ENCODE data around the gene MTG1.
"Not testable (repeated sequence)": the region's sequence is repeated elsewhere in the genome, so short reads cannot be mapped to it uniquely, and the experiment has no call there.

Gene MTG1

DNA sequence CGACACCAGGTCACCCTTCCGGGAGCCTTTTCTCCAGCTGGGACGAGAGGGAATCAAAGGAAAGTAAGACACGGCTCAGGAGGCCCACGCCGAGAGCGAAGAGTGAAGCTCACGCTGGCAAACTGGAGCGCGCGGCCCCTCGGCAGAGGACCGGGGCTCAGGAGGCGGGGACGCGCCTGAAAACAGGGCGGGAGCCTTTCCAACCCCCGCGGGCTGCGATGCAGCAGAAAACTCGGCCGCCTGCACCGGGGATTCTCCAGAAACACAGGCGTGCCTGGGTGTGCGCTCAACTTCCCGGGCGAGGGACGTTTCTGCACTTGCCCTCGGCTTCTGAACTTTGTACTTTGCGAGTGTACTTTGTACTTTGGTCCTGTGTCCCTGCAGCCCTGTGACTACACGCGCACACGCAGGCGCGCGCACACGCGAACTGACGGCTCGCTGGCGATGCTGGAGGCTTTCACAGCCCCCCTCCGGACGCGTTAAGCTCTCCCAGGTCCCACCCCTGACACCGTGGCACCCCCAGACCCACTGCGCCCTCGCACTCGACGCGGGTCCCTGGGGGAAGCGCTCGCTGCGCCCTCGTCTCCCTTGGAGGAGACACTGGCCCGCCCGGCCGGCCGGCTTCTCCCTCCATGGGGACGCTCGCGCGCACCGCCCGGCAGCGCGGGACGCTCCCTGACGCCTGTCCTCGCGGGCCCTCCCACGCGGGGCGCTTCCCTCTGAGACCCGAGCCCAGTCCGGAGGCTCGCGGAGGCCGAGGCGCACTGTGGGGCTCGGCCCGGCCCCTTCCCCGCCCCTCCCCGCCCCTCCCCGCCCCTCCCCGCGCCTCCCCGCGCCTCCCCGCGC is 15.5 kb upstream of the MTG1 start:
- peak; percentile 61 to 66 for DNase-seq
- TF ChIP-seq POLR2A (IDR thresholded peaks at IDR 0.05; ENCODE audit: low read length), result no peak
- TF ChIP-seq GATA1 (IDR thresholded peaks at IDR 0.05; ENCODE audit: low read depth, low read length), result no peak

DNA sequence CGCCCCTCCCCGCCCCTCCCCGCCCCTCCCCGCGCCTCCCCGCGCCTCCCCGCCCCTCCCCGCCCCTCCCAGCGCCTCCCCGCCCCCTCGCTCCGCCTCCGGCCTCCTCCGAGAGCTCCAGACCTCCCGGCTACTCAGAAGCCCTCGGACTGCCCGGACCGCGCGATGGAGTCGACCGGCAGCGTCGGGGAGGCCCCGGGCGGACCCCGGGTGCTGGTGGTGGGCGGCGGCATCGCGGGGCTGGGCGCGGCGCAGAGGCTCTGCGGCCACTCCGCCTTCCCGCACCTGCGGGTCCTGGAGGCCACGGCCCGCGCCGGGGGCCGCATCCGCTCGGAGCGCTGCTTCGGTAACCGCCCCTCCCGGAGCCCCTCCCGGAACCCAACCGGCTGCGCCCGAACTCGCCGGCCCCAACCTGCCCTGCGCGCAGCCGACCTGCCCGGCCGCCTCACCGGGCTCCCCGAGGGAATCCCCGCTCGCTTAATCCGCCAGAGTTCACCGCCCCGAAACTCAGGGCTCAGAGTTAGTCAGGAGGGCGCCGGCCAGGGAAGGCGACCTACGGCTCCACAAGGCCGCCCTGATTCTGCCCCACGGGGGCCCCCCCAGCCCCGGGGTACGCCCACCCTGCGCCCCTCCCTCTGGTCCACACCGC is 14.7 kb upstream of the MTG1 start, which contains the start of gene PAOX:
Gene PAOX (plus strand): TSS at position 111 of the 649 bp plus-strand sequence. CDS start 55 bp downstream, at position 166.
- TF ChIP-seq GATA1 (IDR thresholded peaks at IDR 0.05; ENCODE audit: low read depth, low read length), result no peak
- no peak for TF ChIP-seq POLR2A (IDR thresholded peaks at IDR 0.05; ENCODE audit: low read length)
- DNase-seq, result peak; percentile 53 to 57

DNA sequence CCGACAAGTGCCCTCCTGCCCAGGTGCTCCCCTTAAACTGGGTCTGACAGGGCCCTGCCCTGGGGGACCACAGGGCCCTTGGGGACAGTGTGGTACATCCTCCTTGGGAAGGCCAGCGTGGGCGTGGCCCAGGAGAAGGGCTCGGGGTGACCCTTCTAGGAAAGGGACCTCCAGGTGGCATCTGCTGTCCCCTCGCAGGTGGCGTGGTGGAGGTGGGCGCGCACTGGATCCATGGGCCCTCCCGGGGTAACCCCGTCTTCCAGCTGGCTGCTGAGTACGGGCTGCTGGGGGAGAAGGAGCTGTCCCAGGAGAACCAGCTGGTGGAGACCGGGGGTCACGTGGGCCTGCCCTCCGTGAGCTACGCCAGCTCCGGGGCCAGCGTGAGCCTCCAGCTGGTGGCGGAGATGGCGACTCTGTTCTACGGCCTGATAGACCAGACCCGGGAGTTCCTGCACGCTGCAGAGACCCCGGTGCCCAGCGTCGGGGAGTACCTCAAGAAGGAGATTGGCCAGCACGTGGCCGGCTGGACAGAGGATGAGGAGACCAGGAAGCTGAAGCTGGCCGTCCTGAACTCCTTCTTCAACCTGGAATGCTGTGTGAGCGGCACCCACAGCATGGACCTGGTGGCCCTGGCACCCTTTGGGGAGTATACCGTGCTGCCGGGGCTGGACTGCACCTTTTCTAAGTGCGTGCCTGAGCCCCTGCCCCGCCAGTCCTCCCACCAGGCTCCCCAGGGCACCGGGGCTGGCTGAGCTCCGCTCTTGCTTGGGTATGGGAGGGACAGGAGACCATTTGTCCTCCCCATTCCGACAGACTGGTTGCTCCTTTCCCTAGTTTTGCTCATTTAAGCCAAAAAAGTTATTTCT is 13.9 kb upstream of the MTG1 start:
- DNase-seq, result no peak
- TF ChIP-seq GATA1 (IDR thresholded peaks at IDR 0.05; ENCODE audit: low read depth, low read length), result no peak
- TF ChIP-seq POLR2A (IDR thresholded peaks at IDR 0.05; ENCODE audit: low read length), result no peak

DNA sequence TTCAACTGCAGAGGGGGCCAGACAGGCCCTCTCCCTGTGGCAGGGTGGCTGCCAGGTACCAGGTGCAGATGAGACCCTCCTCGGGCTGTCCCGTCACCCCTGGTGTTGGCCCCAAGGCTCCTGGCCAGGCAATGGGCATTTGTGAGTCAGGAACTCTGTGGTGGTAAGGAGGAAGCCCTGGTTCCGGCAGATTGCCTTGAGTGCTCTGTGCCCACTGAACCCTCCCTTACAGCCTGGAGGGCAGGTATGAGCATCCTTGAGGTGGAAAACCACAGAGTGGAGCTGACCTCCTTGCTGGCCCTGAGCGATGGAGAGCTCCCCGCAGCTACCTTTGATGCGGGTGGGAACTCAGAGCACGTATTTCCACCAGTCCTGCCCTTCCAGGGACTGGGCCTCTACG is 12.9 kb upstream of the MTG1 start:
- DNase-seq, result no peak
- TF ChIP-seq GATA1 (IDR thresholded peaks at IDR 0.05; ENCODE audit: low read depth, low read length) (no peak), POLR2A (IDR thresholded peaks at IDR 0.05; ENCODE audit: low read length) (no peak)

DNA sequence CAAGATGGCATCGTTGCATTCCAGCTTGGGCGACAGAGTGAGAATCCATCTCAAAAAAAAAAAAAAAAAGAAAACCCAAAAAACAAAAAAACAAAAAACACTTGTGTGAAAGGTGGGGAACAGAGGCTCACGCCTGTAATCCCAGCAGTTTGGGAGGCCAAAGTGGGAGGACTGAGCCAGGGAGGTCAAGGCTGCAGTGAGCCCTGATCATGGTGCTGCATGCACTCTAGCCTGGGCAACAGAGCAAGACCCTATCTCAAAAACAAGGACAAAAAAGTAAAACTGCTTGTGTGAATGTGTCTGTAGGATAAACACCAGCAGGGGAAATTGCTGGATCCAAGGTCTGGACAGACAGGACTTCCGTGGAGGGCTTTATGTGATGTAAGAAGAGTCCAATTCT is 10.4 kb upstream of the MTG1 start:
- TF ChIP-seq POLR2A (IDR thresholded peaks at IDR 0.05; ENCODE audit: low read length), result no peak
- no peak for TF ChIP-seq GATA1 (IDR thresholded peaks at IDR 0.05; ENCODE audit: low read depth, low read length)
- no peak for DNase-seq

DNA sequence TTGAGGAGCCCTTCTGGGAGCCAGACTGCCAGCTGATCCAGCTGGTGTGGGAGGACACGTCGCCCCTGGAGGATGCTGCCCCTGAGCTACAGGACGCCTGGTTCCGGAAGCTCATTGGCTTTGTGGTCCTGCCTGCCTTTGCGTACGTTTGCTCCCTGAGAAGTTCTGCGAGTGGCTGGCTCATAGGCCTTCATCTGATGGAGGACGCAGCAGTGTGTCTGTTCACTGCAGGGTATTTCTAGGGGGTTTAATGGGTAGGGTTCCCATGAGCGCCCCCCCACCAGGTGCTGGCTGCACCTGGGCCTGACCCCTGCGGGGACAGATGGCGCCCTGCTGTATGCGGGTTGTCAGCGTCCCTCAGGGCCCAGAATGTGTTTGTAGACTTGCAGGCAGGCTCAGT is 9.9 kb upstream of the MTG1 start:
- TF ChIP-seq POLR2A (IDR thresholded peaks at IDR 0.05; ENCODE audit: low read length) (no peak), GATA1 (IDR thresholded peaks at IDR 0.05; ENCODE audit: low read depth, low read length) (no peak)
- no peak for DNase-seq

DNA sequence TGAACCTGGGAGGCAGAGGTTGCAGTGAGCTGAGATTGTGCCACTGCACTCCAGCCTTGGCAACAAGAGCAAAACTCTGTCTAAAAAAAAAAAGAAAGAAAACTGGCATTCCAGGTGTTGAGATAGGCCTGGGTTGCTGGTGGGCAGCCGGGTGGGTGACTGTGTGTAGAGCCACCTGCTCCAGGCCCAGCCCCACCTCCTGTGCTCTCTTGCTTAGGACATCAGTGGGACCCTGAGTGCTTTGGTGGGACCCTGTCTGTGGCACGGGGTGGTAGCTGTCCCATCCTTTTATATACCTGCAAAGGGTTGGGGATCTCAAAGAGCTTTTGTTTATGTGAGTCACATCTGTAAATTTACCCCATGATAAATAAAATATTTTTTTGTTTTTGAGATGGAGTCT is 8.7 kb upstream of the MTG1 start:
- no peak for DNase-seq
- TF ChIP-seq GATA1 (IDR thresholded peaks at IDR 0.05; ENCODE audit: low read depth, low read length) (no peak), POLR2A (IDR thresholded peaks at IDR 0.05; ENCODE audit: low read length) (no peak)

DNA sequence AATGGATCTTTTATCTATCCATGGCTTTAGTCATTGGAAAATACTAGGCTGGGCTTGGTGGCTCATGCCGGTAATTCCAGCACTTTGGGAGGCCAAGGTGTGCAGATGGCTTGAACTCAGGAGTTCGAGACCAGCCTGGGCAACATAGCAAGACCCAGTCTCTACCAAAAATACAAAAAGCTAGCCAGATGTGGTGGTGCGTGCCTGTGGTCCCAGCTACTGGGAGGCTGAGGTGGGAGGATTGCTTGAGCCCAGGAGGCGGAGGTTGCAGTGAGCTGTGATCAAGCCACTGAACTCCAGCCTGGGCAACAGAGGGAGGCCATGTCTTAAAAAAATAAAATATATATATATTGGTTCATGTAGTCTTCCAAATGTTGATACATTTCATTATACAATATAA is 7.0 kb upstream of the MTG1 start:
- DNase-seq, result not testable (repeated sequence)

DNA sequence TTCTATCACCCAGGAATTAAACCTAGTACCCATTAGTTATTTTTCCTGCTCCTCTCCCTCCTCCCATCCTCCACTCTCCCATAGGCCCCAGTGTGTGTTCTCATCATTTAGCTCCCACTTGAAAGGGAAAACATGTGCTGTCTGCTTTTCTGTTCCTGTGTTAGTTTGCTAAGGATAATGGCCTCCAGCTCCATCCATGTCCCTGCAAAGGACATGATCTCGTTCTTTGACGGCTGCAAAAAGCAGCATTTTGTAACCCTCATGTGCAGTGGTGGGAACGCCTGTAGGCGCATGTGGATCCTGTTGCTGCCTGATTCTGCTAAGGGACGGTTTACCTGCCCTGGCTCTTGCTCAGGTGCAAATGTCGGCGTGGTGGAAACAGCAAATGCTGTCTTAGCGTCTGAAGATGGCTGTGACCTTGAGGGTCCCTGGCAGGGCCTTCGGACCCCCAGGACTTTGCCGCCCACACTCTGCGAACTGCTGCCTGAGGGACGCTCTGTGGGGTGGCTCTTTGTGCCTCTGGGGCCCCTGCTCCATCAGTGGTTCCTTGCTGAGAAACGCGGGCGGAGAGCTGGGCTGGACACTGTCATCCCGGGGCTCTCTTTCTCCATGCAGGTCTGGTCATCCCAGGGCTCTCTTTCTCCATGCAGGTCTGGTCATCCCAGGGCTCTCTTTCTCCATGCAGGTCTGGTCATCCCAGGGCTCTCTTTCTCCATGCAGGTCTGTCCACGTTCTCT is 5.6 kb upstream of the MTG1 start:
- TF ChIP-seq GATA1 (IDR thresholded peaks at IDR 0.05; ENCODE audit: low read depth, low read length) (no peak), POLR2A (IDR thresholded peaks at IDR 0.05; ENCODE audit: low read length) (no peak)
- peak; percentile 31 to 39 for DNase-seq

DNA sequence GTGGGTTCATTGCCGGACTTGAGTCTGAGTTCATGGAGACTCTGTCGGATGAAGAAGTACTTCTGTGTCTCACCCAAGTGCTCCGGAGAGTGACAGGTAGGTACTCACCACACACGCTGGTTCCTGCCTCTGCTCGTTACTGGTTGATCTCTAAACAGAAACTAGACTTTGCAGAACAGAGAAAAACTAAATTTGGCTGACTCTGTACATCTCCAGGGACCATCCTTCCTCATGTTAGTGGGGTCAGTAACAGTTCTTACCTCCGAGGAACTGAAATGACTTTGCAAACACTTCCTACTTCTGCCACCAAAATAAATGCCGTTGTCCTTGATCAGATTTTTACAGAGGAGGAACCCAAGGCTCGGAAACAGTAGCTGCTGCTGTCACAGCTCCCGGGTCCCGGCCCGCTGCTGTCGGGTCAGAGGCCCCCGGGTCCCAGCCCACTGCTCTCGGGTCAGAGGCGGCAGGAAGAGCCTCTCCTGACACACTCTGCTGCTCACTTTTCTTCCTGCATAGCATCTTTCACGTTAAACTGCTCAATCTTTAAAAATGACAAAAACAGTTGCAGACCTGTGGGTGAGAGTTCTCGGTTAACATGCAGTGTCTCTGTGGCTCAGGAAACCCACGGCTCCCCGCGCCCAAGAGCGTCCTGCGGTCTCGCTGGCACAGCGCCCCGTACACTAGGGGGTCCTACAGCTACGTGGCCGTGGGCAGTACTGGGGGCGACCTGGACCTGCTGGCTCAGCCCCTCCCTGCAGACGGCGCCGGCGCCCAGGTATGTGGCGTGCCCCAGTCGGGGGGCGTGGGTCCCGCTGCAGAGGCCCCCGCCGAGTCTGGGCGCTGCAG is 4.8 kb upstream of the MTG1 start:
- TF ChIP-seq GATA1 (IDR thresholded peaks at IDR 0.05; ENCODE audit: low read depth, low read length) (no peak), POLR2A (IDR thresholded peaks at IDR 0.05; ENCODE audit: low read length) (no peak)
- DNase-seq, result no peak

DNA sequence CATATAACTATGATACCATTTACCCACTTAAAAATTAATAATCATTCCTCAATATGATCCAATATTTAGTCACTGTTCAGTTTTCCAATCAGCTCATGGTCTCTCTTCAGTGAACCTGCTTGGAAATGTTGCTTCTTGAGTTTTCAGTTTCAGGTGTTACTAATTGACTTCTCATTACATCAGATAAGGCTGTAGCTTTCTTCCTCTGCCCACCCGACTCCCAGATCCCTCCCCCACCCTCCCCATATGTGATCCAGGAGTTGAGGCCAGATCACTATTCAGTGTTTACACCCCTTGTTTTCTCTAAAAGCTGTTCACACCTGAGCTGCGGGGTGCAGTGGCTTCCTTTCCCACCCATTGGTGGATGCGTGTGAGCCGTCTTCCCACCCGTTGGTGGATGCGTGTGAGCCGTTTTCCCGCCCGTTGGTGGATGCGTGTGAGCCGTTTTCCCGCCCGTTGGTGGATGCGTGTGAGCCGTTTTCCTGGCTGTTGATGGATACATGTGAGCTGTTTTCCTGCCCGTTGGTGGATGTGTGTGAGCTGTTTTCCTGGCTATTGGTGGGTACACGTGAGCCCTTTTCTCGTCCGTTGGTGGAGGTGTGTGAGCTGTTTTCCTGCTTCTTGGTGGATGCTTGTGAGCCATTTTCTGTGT is 3.2 kb upstream of the MTG1 start:
- no peak for DNase-seq
- no peak for TF ChIP-seq GATA1 (IDR thresholded peaks at IDR 0.05; ENCODE audit: low read depth, low read length)
- no peak for TF ChIP-seq POLR2A (IDR thresholded peaks at IDR 0.05; ENCODE audit: low read length)

DNA sequence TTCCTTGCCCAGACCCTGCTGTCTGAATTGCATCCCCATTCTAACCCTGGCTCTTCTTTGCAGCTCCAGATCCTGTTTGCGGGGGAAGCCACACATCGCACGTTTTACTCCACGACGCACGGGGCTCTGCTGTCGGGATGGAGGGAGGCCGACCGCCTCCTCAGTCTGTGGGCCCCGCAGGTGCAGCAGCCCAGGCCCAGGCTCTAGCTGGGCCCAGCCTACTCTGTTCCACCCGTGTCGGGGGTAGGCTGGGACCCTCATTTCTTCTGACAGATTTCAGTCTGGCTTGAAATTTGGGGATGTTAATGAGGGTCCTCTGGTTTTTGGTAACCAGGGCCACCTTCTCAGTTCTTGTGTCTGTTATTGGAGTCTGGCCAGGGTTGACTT is 2.7 kb upstream of the MTG1 start:
- TF ChIP-seq POLR2A (IDR thresholded peaks at IDR 0.05; ENCODE audit: low read length), result no peak
- TF ChIP-seq GATA1 (IDR thresholded peaks at IDR 0.05; ENCODE audit: low read depth, low read length), result no peak
- DNase-seq, result no peak

Measured in erythroblast (primary cell).